Testis (tissue), 3 donors: Measurements from ENCODE around the gene ACACA. TPM values are rescaled to one million over a fixed set of nuclear protein-coding genes. Genes with fewer than 3 reads are reported as not detected.

ENCODE experiments used
- DNase-seq: peaks from one replicate; pipeline ENCODE4 v3.0.0-alpha.2; 2019
- H3K27ac ChIP-seq, 2 donors: fragments of 200-600 bp; sonication (generic); one replicate each; pipeline ENCODE4 v1.5.1; 2019
- H3K27me3 ChIP-seq: fragments of 200-600 bp; sonication (generic); one replicate; pipeline ENCODE4 v1.5.1; 2019
- H3K36me3 ChIP-seq: fragments of 200-600 bp; sonication (generic); one replicate; pipeline ENCODE4 v1.5.1; 2017; ENCODE audit warnings: low read depth; ENCODE audit errors: missing control alignments
- H3K4me1 ChIP-seq: fragments of 200-600 bp; sonication (generic); one replicate; pipeline ENCODE4 v1.5.1; 2019
- H3K4me3 ChIP-seq, 2 donors: fragments of 200-600 bp; sonication (generic); one replicate each; pipeline ENCODE4 v1.5.1; 2017 to 2019
- H3K9me3 ChIP-seq: fragments of 200-600 bp; sonication (generic); one replicate; pipeline ENCODE4 v1.5.1; 2017
- CTCF ChIP-seq, 3 experiments: fragments of 450-650 bp in 2 of 3; fragments of 200-600 bp in 1 of 3; sonication (generic) in 1 of 3; IDR thresholded peaks; one replicate each; pipeline ENCODE4 v1.5.1; 2016 to 2019; ENCODE audit warnings: antibody characterized with exemption in 3 of 3, mild to moderate bottlenecking in 2 of 3, moderate library complexity in 1 of 3
- POLR2A ChIP-seq: fragments of 450-650 bp; IDR thresholded peaks from one replicate; pipeline ENCODE4 v1.6.1; 2017; ENCODE audit warnings: antibody characterized with exemption, mild to moderate bottlenecking, moderate library complexity
- WGBS, 2 donors: methylation state at CpG; one replicate each; pipeline ENCODE4 v1.1.5; 2018; 5-methylcytosine and 5-hydroxymethylcytosine counted together
- intact Hi-C: fragments of 100-400 bp; cut with DNase I; formaldehyde crosslinking; loops from one replicate; pipeline ENCODE4 v1.15.1; 2023; ENCODE audit warnings: low total_unique reads
- polyA plus RNA-seq: library from polyadenylated mRNA; stranded (reverse); fragments of 350-450 nt; fragmentation: Illumina TruSeq; extraction: RNeasy Lipid Tissue Mini Kit (QIAGEN cat#74804); gene quantifications from one replicate; pipeline ENCODE4 v1.2.3, GENCODE V29; 2014; ENCODE audit warnings: low read depth, low replicate concordance; ENCODE audit not compliant: insufficient read depth
- total RNA-seq, 2 donors: library from RNA; depleted of rRNA; stranded (reverse); fragments of >200 nt; gene quantifications; one replicate each; pipeline ENCODE4 v1.2.3, GENCODE V29; 2016

Gene ACACA
- total and polyA plus RNA-seq, 3 donors from 2014 or later, result 43.4 to 65.0 (median 56.0) TPM

- H3K27me3 ChIP-seq, result no peaks in the 10 kb centered on the region
Measured at GRCh38 chr17:37305406-37305905, 101.2 kb downstream of the ACACA start.

GRCh38 chr17:37301288-37301687 lies 105.3 kb downstream of the ACACA start:
- 63 to 77% methylated on average over 4 of the region's 4 CpGs for WGBS, 2 donors
- intact Hi-C loops, result no loop called here
- Histone ChIP-seq H3K27me3 (no peaks in the 10 kb centered on the region), H3K36me3 (no peaks in the 10 kb centered on the region), H3K4me1 (peaks cover 28% of the 10 kb centered on the region), H3K27ac (peak overlapping the region in 1 of 2 donors; percentile 81), H3K4me3 (no peak overlapping the region), H3K9me3 (no peaks in the 10 kb centered on the region)
- DNase-seq, result no peak
- TF ChIP-seq POLR2A (no peak), CTCF (IDR thresholded peaks at IDR 0.05) (no peak)

More at GRCh38 chr17:37305406-37305905, 101.2 kb downstream of the ACACA start:
- Histone ChIP-seq H3K4me1 (peaks cover 3% of the 10 kb centered on the region), H3K36me3 (no peaks in the 10 kb centered on the region), H3K9me3 (no peaks in the 10 kb centered on the region), H3K4me3 (no peak overlapping the region), H3K27ac (no peak overlapping the region)
- no peak for DNase-seq
- 89 to 90% methylated on average over 2 of the region's 2 CpGs for WGBS, 2 donors
- TF ChIP-seq CTCF (IDR thresholded peaks at IDR 0.05), result no peak
- no peak for TF ChIP-seq POLR2A
- intact Hi-C loops, result no loop called here

- Histone ChIP-seq H3K27ac (peak overlapping the region in 1 of 2 donors; percentile 81), H3K4me1 (peaks cover 28% of the 10 kb centered on the region), H3K4me3 (no peak overlapping the region), H3K9me3 (no peaks in the 10 kb centered on the region), H3K36me3 (no peaks in the 10 kb centered on the region), H3K27me3 (no peaks in the 10 kb centered on the region)
- no peak for TF ChIP-seq CTCF (IDR thresholded peaks at IDR 0.05)
- no peak for TF ChIP-seq POLR2A
- WGBS, 2 donors, result 51 to 74% methylated on average over 2 of the region's 2 CpGs
- intact Hi-C loops, result no loop called here
- DNase-seq, result no peak
Measured at GRCh38 chr17:37300683-37301082, 106.0 kb downstream of the ACACA start.

- H3K4me3 ChIP-seq, result no peak overlapping the region
Measured at GRCh38 chr17:37299257-37299980, 107.2 kb downstream of the ACACA start.

More at GRCh38 chr17:37299257-37299980, 107.2 kb downstream of the ACACA start:
- H3K27me3 ChIP-seq, result no peaks in the 10 kb centered on the region
- H3K27ac ChIP-seq, result peak overlapping the region; percentile 69 to 81
- WGBS, 2 donors, result 27 to 43% methylated on average over 7 of the region's 7 CpGs
- intact Hi-C loops, result no loop called here
- no peaks in the 10 kb centered on the region for H3K36me3 ChIP-seq
- H3K9me3 ChIP-seq, result no peaks in the 10 kb centered on the region
- no peak for TF ChIP-seq POLR2A
- no peak for TF ChIP-seq CTCF (IDR thresholded peaks at IDR 0.05)
- peak; percentile 43 for DNase-seq
- H3K4me1 ChIP-seq, result peaks cover 28% of the 10 kb centered on the region
